Fibroblast of the aortic adventitia (primary cell): Measurements from ENCODE around the gene FIZ1. TPM values are rescaled to one million over a fixed set of nuclear protein-coding genes. Genes with fewer than 3 reads are reported as not detected.

Experiments used
- DNase-seq: peaks from one replicate; pipeline ENCODE4 v3.0.0-alpha.2; 2010; ENCODE audit warnings: low read depth
- H3K4me3 ChIP-seq: 2 replicates; pipeline ENCODE4 v1.5.1; 2011; ENCODE audit warnings: low read depth, mild to moderate bottlenecking, control low read depth, low read length, moderate library complexity
- total RNA-seq: library from RNA; depleted of rRNA; stranded (reverse); fragments of >200 nt; gene quantifications from 2 replicates; pipeline ENCODE4 v1.2.3, GENCODE V29; 2012; ENCODE audit warnings: low replicate concordance
- TF ChIP-seq, protein P1 (sequence below): IDR thresholded peaks from 2 replicates; pipeline ENCODE4 v1.5.1; 2011; ENCODE audit warnings: mild to moderate bottlenecking, low read length, control low read depth, inconsistent platforms; ENCODE audit not compliant: insufficient read depth

FIZ1 gene
- total RNA-seq, 1 donor, result 4.7 TPM

DNA sequence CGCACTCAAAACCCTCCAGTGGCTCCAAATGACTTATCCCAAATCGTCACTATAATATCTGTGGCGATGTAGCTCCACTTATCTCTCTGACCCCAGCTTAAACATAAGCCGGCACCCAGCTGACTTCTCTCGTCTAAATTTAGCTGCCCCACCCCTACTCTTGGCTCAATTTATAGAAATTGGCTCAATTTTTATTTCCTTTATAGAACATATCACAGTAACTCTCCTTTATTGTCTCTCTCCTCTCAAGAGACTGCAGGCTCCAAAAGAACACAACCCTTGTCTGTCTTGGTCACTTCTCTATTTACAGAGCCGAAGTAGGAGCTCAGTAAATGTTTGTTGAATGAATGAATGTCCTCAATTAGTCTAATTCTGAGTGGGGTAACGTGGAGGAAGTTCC is 24.2 kb upstream of the FIZ1 start:
- TF ChIP-seq, protein P1, sequence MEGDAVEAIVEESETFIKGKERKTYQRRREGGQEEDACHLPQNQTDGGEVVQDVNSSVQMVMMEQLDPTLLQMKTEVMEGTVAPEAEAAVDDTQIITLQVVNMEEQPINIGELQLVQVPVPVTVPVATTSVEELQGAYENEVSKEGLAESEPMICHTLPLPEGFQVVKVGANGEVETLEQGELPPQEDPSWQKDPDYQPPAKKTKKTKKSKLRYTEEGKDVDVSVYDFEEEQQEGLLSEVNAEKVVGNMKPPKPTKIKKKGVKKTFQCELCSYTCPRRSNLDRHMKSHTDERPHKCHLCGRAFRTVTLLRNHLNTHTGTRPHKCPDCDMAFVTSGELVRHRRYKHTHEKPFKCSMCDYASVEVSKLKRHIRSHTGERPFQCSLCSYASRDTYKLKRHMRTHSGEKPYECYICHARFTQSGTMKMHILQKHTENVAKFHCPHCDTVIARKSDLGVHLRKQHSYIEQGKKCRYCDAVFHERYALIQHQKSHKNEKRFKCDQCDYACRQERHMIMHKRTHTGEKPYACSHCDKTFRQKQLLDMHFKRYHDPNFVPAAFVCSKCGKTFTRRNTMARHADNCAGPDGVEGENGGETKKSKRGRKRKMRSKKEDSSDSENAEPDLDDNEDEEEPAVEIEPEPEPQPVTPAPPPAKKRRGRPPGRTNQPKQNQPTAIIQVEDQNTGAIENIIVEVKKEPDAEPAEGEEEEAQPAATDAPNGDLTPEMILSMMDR, result no peak
- DNase-seq, result no peak
- H3K4me3 ChIP-seq, result peak overlapping the region; percentile 44

DNA sequence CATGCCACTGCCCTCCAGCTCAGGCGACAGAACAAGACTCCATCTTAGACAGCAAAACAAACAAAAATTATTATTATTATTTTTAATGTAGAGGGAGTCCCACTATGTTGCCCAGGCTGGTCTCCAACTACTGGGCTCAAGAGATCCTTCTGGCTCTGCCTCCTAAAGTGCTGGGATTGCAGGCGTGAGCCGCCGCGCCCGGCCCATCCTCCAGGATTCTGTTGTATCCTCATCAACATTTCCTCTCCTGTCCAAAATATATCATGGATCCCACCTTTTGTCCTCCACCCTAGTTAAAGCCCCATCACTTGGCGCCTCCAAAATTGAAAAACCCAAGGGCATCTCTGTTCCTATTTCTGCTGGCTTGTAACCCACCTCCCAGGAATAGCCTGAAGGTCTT is 23.8 kb upstream of the FIZ1 start:
- no peak for DNase-seq
- TF ChIP-seq, protein P1, result no peak
- no peak overlapping the region for H3K4me3 ChIP-seq

DNA sequence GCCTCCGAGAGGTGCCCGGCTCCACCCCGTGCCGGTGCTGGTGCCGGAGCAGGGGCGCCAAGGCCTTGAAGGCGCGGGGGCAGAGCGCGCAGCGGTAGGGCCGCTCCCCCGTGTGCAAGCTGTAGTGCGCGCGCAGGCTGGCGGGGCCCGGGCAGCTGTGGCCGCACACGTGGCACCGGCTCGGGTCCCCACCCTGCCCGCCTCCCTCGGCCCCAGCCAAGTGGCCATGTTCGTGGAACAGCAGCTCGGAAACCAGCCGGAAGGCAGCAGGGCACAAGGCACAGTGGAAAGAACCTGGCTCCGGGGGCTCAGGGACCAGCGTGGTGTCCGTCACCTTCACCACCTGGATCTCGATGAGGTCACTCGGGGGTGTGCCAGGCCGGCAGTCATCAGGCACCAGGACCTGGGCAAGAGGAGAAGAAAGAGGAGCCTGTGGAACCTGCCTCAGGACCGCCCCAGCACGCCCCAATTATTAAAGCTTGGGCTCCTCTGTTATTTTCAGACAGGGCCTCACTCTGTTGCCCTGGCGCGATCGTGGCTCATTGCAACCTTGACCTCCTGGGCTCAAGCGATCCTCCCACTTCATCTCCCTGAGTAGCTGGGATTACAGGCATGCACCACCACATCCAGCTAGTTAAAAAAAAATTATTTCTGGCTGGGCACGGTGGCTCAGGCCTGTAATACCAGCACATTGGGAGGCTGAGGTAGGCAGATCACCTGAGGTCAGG is 23.1 kb upstream of the FIZ1 start:
- no peak overlapping the region for H3K4me3 ChIP-seq
- TF ChIP-seq, protein P1, result no peak
- DNase-seq, result no peak

DNA sequence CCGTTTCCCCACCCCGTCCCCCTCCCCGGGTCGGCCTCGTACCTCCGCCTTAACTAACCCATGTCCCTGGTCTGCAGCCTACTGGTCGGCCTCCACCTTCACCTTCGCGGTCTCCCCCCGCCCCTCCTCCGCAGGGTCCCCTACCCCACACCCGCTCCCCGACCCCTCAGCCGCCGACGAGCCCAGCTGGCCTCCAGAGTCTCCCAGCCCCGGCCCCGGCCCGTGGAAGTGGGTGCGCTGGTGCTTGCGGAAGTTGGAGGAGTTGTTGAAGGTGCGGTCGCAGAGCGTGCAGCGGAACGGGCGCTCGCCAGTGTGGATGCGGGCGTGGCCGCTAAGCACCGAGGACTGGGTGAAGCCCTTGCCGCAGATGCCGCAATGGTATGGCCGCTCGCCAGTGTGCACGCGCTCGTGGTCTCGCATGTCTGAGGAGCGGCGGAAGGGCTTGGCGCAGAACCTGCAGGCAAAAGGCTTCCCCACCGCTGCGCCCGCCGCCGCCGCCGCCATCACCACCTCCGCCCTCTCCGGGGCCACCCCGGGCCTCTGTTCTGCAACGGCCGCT is 22.4 kb upstream of the FIZ1 start:
- TF ChIP-seq, protein P1, result no peak
- no peak overlapping the region for H3K4me3 ChIP-seq
- DNase-seq, result no peak

DNA sequence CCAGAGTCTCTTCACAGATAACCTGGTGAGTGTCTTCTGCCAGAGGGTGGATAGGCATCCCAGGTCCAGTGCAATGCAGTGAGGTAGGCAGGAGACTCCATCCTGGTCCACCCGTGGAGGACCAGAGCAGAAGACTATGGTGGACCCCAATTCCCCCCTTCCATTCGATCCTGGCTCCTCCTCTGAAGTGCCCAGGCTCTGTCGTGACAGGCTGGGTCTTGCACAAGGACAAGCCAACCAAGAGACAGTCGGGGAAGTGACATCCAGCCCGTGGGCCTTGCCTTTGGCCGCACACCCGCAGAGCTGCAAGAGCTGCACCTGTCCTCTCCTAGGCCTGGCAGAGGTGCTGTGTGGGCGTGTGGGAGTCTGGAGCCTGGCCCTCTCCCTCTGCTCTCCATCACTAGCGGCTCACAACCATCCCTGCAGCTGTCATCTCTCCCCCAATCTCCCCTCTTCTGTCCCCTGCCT is 21.9 kb upstream of the FIZ1 start:
- no peak for DNase-seq
- H3K4me3 ChIP-seq, result no peak overlapping the region
- TF ChIP-seq, protein P1, result no peak

DNA sequence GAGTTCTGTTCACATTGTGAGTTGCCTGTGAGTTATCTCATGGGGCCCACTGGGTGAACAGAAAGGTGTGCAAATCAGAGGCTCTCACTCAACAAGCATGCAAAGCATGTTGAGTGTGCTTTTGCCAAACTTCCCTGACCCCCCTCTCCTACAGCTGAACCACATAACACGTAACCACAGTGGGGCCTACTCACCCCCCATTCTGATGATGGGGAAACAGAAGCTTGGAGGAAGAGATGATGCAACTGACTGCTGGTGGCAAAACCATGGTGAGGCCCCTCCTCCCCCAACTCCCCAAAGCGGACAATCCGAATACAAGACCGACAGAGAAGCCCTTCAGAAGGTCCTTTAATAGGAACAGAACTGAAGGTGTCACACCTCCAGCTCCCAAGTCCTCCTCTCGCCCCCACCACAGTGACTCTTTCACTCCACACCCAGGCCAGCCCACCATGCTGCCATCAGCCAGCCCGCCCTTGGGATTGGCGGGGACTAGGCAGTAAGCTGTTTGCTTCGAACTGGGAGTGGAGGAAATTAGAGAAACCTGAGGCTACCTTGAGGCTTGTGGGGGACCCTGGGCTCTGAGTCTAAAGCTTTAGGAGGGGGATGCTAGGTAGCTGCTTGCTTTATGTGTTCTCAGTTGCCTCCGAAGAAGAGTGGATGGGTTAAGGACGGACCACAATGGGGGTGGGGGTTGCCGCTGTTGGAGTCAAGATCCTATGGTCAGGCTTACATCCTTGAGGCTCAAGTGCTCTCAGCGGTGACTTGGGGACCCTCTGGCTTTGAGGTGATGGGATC is 21.3 kb upstream of the FIZ1 start:
- no peak overlapping the region for H3K4me3 ChIP-seq
- DNase-seq, result no peak
- TF ChIP-seq, protein P1, result no peak
